PC-3 (cell line): Measurements from ENCODE around the gene ERP27. TPM values are rescaled to one million over a fixed set of nuclear protein-coding genes. Genes with fewer than 3 reads are reported as not detected.

Source experiments
- ATAC-seq: fragments of 200-7000 bp; cut with Tn5 transposase; 2 replicates; pipeline ENCODE4 v1.9.1; 2020; ENCODE audit warnings: mild to moderate bottlenecking, moderate library complexity
- BruUV-seq: library from RNA; stranded (reverse); fragments of 400-500 nt; replicated peaks from 2 replicates; lab custom pipeline; 2021; lab: Mats Ljungman, UMichigan
- CTCF ChIA-PET: fragments of 300-600 bp; sonication (Branson Sonifier 250); formaldehyde crosslinking; loops from one replicate; lab custom pipeline; 2022; ENCODE audit warnings: antibody characterized with exemption; lab: Charles Lee
- POLR2A ChIA-PET: fragments of 300-600 bp; sonication (Branson Sonifier 250); formaldehyde crosslinking; loops from one replicate; lab custom pipeline; 2022; ENCODE audit warnings: antibody characterized with exemption; ENCODE audit not compliant: unreplicated experiment; lab: Charles Lee
- DNase-seq: peaks from one replicate; pipeline ENCODE4 v3.0.0-alpha.2; 2015
- H2AFZ ChIP-seq: fragments of 300-600 bp; sonication (generic); 2 replicates; pipeline ENCODE4 v1.6.0; 2016; ENCODE audit warnings: antibody characterized with exemption, low read length
- H3F3A ChIP-seq: fragments of 300-600 bp; sonication (generic); one replicate; pipeline ENCODE4 v1.6.0; 2017; ENCODE audit warnings: antibody characterized with exemption, low read length, control low read depth, mild to moderate bottlenecking; ENCODE audit not compliant: unreplicated experiment
- H3K27ac ChIP-seq: fragments of 300-600 bp; sonication (generic); 2 replicates; pipeline ENCODE4 v1.5.1; 2016; ENCODE audit warnings: mild to moderate bottlenecking, low read length
- H3K27me3 ChIP-seq: fragments of 300-600 bp; sonication (generic); 2 replicates; pipeline ENCODE4 v1.6.1; 2016; ENCODE audit warnings: low read length, mixed read lengths
- H3K36me3 ChIP-seq: fragments of 300-600 bp; sonication (generic); 2 replicates; pipeline ENCODE4 v1.6.1; 2016; ENCODE audit warnings: low read depth, mixed run types, low read length, mixed read lengths
- H3K4me1 ChIP-seq: fragments of 300-600 bp; sonication (generic); 2 replicates; pipeline ENCODE4 v1.5.1; 2016; ENCODE audit warnings: low read length; ENCODE audit not compliant: insufficient read depth
- H3K4me2 ChIP-seq: fragments of 300-600 bp; sonication (generic); 2 replicates; pipeline ENCODE4 v1.6.0; 2016; ENCODE audit warnings: low read length
- H3K4me3 ChIP-seq: fragments of 300-600 bp; sonication (generic); 2 replicates; pipeline ENCODE4 v1.5.1; 2016; ENCODE audit warnings: mild to moderate bottlenecking, low read length, mixed read lengths
- H3K79me2 ChIP-seq: fragments of 300-600 bp; sonication (generic); 2 replicates; pipeline ENCODE4 v1.6.1; 2017; ENCODE audit warnings: low read length, mixed read lengths
- H3K9ac ChIP-seq: fragments of 300-600 bp; sonication (generic); 2 replicates; pipeline ENCODE4 v1.6.0; 2016; ENCODE audit warnings: mild to moderate bottlenecking, low read length
- H3K9me2 ChIP-seq: fragments of 300-600 bp; sonication (generic); replicated peaks from 2 replicates; pipeline ENCODE4 v1.6.1; 2016; ENCODE audit warnings: mixed run types, low read length, mixed read lengths
- H3K9me3 ChIP-seq: fragments of 300-600 bp; sonication (generic); 2 replicates; pipeline ENCODE4 v1.6.1; 2016; ENCODE audit warnings: low read length, mixed read lengths
- H4K20me1 ChIP-seq: fragments of 300-600 bp; sonication (generic); 2 replicates; pipeline ENCODE4 v1.6.1; 2016; ENCODE audit warnings: low read length, mixed read lengths
- EZH2 ChIP-seq: fragments of 300-600 bp; sonication (generic); IDR thresholded peaks from one replicate; pipeline ENCODE4 v1.6.1; 2017; ENCODE audit warnings: antibody characterized with exemption, mild to moderate bottlenecking, low read length; ENCODE audit not compliant: unreplicated experiment
- EZH2phosphoT487 ChIP-seq: fragments of 300-600 bp; sonication (generic); IDR thresholded peaks from 2 replicates; pipeline ENCODE4 v1.6.1; 2018; ENCODE audit warnings: mild to moderate bottlenecking, antibody characterized with exemption, low read length, borderline replicate concordance
- intact Hi-C: fragments of 100-400 bp; cut with micrococcal nuclease; formaldehyde crosslinking; loops from 2 replicates; pipeline ENCODE4 v1.9.0; 2023
- total RNA-seq: library from RNA; depleted of rRNA; stranded (reverse); fragments of >200 nt; gene quantifications from 2 replicates; pipeline ENCODE4 v1.2.3, GENCODE V29; 2014
- TF ChIP-seq, protein P1 (sequence below): fragments of 300-600 bp; sonication (generic); conservative IDR thresholded peaks from 2 replicates; pipeline ENCODE4 v1.5.1; 2017; ENCODE audit warnings: antibody characterized with exemption, low read depth, mild to moderate bottlenecking, low read length

Gene ERP27
- total RNA-seq, 1 experiment from 2014 or later: not detected

- ATAC-seq (no peak), DNase-seq (no peak)
- intact Hi-C loops: no loop called here
- Histone ChIP-seq H3K79me2 (no peaks in the 10 kb centered on the region), H3K9ac (no peak overlapping the region), H3K4me3 (no peak overlapping the region), H3K9me3 (no peaks in the 10 kb centered on the region), H3K27ac (no peak overlapping the region), H4K20me1 (no peaks in the 10 kb centered on the region), H3K27me3 (no peaks in the 10 kb centered on the region), H3K36me3 (no peaks in the 10 kb centered on the region), H3F3A (no peaks in the 10 kb centered on the region), H2AFZ (no peak overlapping the region), H3K4me1 (peaks cover 9% of the 10 kb centered on the region; the same call in 1 of the 2 replicates), H3K4me2 (no peak overlapping the region), H3K9me2 (no peaks in the 10 kb centered on the region)
- TF ChIP-seq EZH2phosphoT487 (no peak), EZH2 (no peak)
- TF ChIP-seq, protein P1, sequence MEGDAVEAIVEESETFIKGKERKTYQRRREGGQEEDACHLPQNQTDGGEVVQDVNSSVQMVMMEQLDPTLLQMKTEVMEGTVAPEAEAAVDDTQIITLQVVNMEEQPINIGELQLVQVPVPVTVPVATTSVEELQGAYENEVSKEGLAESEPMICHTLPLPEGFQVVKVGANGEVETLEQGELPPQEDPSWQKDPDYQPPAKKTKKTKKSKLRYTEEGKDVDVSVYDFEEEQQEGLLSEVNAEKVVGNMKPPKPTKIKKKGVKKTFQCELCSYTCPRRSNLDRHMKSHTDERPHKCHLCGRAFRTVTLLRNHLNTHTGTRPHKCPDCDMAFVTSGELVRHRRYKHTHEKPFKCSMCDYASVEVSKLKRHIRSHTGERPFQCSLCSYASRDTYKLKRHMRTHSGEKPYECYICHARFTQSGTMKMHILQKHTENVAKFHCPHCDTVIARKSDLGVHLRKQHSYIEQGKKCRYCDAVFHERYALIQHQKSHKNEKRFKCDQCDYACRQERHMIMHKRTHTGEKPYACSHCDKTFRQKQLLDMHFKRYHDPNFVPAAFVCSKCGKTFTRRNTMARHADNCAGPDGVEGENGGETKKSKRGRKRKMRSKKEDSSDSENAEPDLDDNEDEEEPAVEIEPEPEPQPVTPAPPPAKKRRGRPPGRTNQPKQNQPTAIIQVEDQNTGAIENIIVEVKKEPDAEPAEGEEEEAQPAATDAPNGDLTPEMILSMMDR: no peak
- no TSS peak for BruUV-seq
- ChIA-PET CTCF (no interaction called here), POLR2A (interaction anchor here (0.5 kb wide), 1 partner anchor 22 kb away, joined by 4 read pairs; no protein-coding TSS in a partner anchor)
Measured at GRCh38 chr12:14873440-14874185, 64.7 kb downstream of the ERP27 start.

GRCh38 chr12:14871886-14872285, 66.5 kb downstream of the ERP27 start:
- intact Hi-C loops: no loop called here
- ChIA-PET POLR2A (no interaction called here), CTCF (no interaction called here)
- Histone ChIP-seq H3K27me3 (no peaks in the 10 kb centered on the region), H3F3A (no peaks in the 10 kb centered on the region), H3K4me1 (peaks cover 11% of the 10 kb centered on the region; the same call in 1 of the 2 replicates), H3K9me3 (no peaks in the 10 kb centered on the region), H2AFZ (no peak overlapping the region), H3K36me3 (no peaks in the 10 kb centered on the region), H3K9ac (no peak overlapping the region), H3K9me2 (no peaks in the 10 kb centered on the region), H3K27ac (no peak overlapping the region), H3K4me3 (no peak overlapping the region), H3K4me2 (no peak overlapping the region), H4K20me1 (no peaks in the 10 kb centered on the region), H3K79me2 (no peaks in the 10 kb centered on the region)
- BruUV-seq: no TSS peak
- ATAC-seq (no peak), DNase-seq (no peak)
- TF ChIP-seq, protein P1: no peak
- TF ChIP-seq EZH2phosphoT487 (no peak), EZH2 (no peak)

GRCh38 chr12:14871247-14871646, 67.1 kb downstream of the ERP27 start:
- H3K79me2 ChIP-seq: no peaks in the 10 kb centered on the region
- TF ChIP-seq EZH2 (no peak), EZH2phosphoT487 (no peak)
- TF ChIP-seq, protein P1: no peak
- no peaks in the 10 kb centered on the region for H3K9me2 ChIP-seq
- H3K4me1 ChIP-seq: peaks cover 11% of the 10 kb centered on the region; the same call in 1 of the 2 replicates
- no peak overlapping the region for H3K27ac ChIP-seq
- POLR2A ChIA-PET: no interaction called here
- no peak overlapping the region for H3K4me3 ChIP-seq
- ATAC-seq: no peak
- BruUV-seq: no TSS peak
- H3K36me3 ChIP-seq: no peaks in the 10 kb centered on the region
- CTCF ChIA-PET: no interaction called here
- H3K9ac ChIP-seq: no peak overlapping the region
- H2AFZ ChIP-seq: no peak overlapping the region
- intact Hi-C loops: no loop called here
- no peaks in the 10 kb centered on the region for H4K20me1 ChIP-seq
- no peaks in the 10 kb centered on the region for H3K27me3 ChIP-seq
- H3F3A ChIP-seq: no peaks in the 10 kb centered on the region
- H3K9me3 ChIP-seq: no peaks in the 10 kb centered on the region
- no peak overlapping the region for H3K4me2 ChIP-seq
- DNase-seq: no peak
